HepG2 (cell line): Measurements from ENCODE around the gene KIF5B. TPM values are rescaled to one million over a fixed set of nuclear protein-coding genes. Genes with fewer than 3 reads are reported as not detected.

Source experiments
- ARID4A ChIP-seq: sonication (generic); formaldehyde crosslinking; IDR thresholded peaks from 2 replicates; pipeline ENCODE4 v1.5.0; 2020; ENCODE audit warnings: mild to moderate bottlenecking, missing genetic modification reagents, borderline replicate concordance
- ARID5B ChIP-seq: IDR thresholded peaks from 2 replicates; pipeline ENCODE4 v1.4.0; 2020; ENCODE audit warnings: mild to moderate bottlenecking, missing genetic modification reagents
- GATA4 ChIP-seq: sonication (generic); IDR thresholded peaks from 2 replicates; pipeline ENCODE4 v1.6.1; 2016; ENCODE audit warnings: antibody characterized with exemption, low read depth, borderline replicate concordance
- GMEB1 ChIP-seq: sonication (generic); formaldehyde crosslinking; IDR thresholded peaks from 2 replicates; pipeline ENCODE4 v1.5.1; 2020; ENCODE audit warnings: missing genetic modification reagents, mild to moderate bottlenecking, borderline replicate concordance
- HMG20A ChIP-seq: IDR thresholded peaks from 2 replicates; pipeline ENCODE4 v1.6.1; 2016; ENCODE audit warnings: borderline replicate concordance
- MAFF ChIP-seq: IDR thresholded peaks from 2 replicates; pipeline ENCODE4 v1.6.1; 2011; ENCODE audit warnings: low read depth, low read length, improper control_type of control experiment
- MIXL1 ChIP-seq: IDR thresholded peaks from 2 replicates; pipeline ENCODE4 v1.6.1; 2016
- RERE ChIP-seq: IDR thresholded peaks from 2 replicates; pipeline ENCODE4 v1.6.1; 2016; ENCODE audit warnings: low read depth, missing genetic modification reagents, missing compliant biosample characterization
- SNAI1 ChIP-seq: sonication (generic); formaldehyde crosslinking; IDR thresholded peaks from 2 replicates; pipeline ENCODE4 v1.5.0; 2020; ENCODE audit warnings: mild to moderate bottlenecking, missing genetic modification reagents, borderline replicate concordance
- YEATS4 ChIP-seq: sonication (generic); formaldehyde crosslinking; IDR thresholded peaks from 2 replicates; pipeline ENCODE4 v1.4.0; 2020; ENCODE audit warnings: missing genetic modification reagents, borderline replicate concordance
- ZBTB7B ChIP-seq: sonication (generic); formaldehyde crosslinking; IDR thresholded peaks from 2 replicates; pipeline ENCODE4 v1.4.0; 2020; ENCODE audit warnings: missing genetic modification reagents
- ZNF274 ChIP-seq: sonication (generic); formaldehyde crosslinking; IDR thresholded peaks from 2 replicates; pipeline ENCODE4 v1.5.1; 2020; ENCODE audit warnings: mild to moderate bottlenecking, missing genetic modification reagents
- ZNF350 ChIP-seq: sonication (generic); formaldehyde crosslinking; IDR thresholded peaks from 2 replicates; pipeline ENCODE4 v1.4.0; 2020; ENCODE audit warnings: mild to moderate bottlenecking, low read depth, missing genetic modification reagents, borderline replicate concordance
- ZNF501 ChIP-seq: sonication (generic); formaldehyde crosslinking; IDR thresholded peaks from 2 replicates; pipeline ENCODE4 v1.5.1; 2020; ENCODE audit warnings: mild to moderate bottlenecking, moderate library complexity, missing genetic modification reagents
- polyA plus RNA-seq, 8 experiments: library from polyadenylated mRNA; depleted of rRNA in 3 of 8; stranded (reverse) in 7 of 8; unstranded in 1 of 8; fragments of >200 nt; fragmentation: Illumina TruSeq in 4 of 8; extraction: Trizol in 4 of 8; gene quantifications; 2 replicates each; pipeline versions ENCODE4 v1.2.1 to v1.2.3, GENCODE V29; 2011 to 2016; ENCODE audit warnings: low read depth in 4 of 8, missing spikeins in 1 of 8, mixed read lengths in 1 of 8; ENCODE audit not compliant: insufficient read depth in 1 of 8
- total RNA-seq, 5 experiments: library from RNA; depleted of rRNA; stranded (reverse); fragments of >200 nt; fragmentation: Illumina TruSeq; extraction: Trizol; gene quantifications; 2 replicates each; pipeline ENCODE4 v1.2.3, GENCODE V29; 2016; ENCODE audit warnings: low read depth in 1 of 5

Gene KIF5B
- total and polyA plus RNA-seq, 2 of the 13 experiments (the other 11 are each of a cell fraction or from before 2014, with no cell fraction given), result 34.3 to 133 TPM

- TF ChIP-seq ARID4A (CRISPR knock-in tag) (peak; percentile 48; the same call in 1 of the 2 replicates), ARID5B (peak; percentile 94), SNAI1 (CRISPR knock-in tag) (no peak), ZBTB7B (CRISPR knock-in tag) (peak; percentile 63; the same call in 1 of the 2 replicates), YEATS4 (no peak), MAFF (no peak), HMG20A (CRISPR knock-in tag) (peak; percentile 97), MIXL1 (CRISPR knock-in tag) (peak; percentile 85), RERE (CRISPR knock-in tag) (peak; percentile 89), ZNF501 (CRISPR knock-in tag) (no peak), ZNF274 (no peak), GATA4 (peak; percentile 94), GMEB1 (no peak), ZNF350 (CRISPR knock-in tag) (no peak)
Measured at GRCh38 chr10:32105782-32106382, 49.7 kb upstream of the KIF5B start (continued).
